NCI-H1694 treated with DMSO at 0.1 percent for 48 hours (cell line): ENCODE data around the gene B3GNT7.
"Not testable (repeated sequence)": the region's sequence is repeated elsewhere in the genome, so short reads cannot be mapped to it uniquely, and the experiment has no call there.

Experiments used
- DNase-seq: peaks from one replicate; lab custom pipeline; 2025; lab: John Stamatoyannopoulos, UW

The B3GNT7 gene

GRCh38 chr2:231425811-231426703 lies 30.5 kb downstream of the B3GNT7 start:
- no peak for DNase-seq

GRCh38 chr2:231427116-231427515 lies 31.6 kb downstream of the B3GNT7 start:
- DNase-seq = no peak

- no peak for DNase-seq
Measured at GRCh38 chr2:231429152-231429551, 33.6 kb downstream of the B3GNT7 start.

- no peak for DNase-seq
Measured at GRCh38 chr2:231429901-231430300, 34.4 kb downstream of the B3GNT7 start.

- not testable (repeated sequence) for DNase-seq
Measured at GRCh38 chr2:231430437-231430836, 34.9 kb downstream of the B3GNT7 start.

GRCh38 chr2:231431606-231432005 lies 36.1 kb downstream of the B3GNT7 start:
- DNase-seq = no peak

GRCh38 chr2:231433990-231434389 lies 38.5 kb downstream of the B3GNT7 start:
- DNase-seq = no peak

- DNase-seq = no peak
Measured at GRCh38 chr2:231436957-231437356, 41.4 kb downstream of the B3GNT7 start.

GRCh38 chr2:231449503-231450054 lies 54.1 kb downstream of the B3GNT7 start:
- no peak for DNase-seq

- no peak for DNase-seq
Measured at GRCh38 chr2:231450548-231450989, 55.1 kb downstream of the B3GNT7 start.
